K562 (cell line): ENCODE data around the gene DDIT3. TPM values are rescaled to one million over a fixed set of nuclear protein-coding genes. Genes with fewer than 3 reads are reported as not detected.

ENCODE experiments used
- ATAC-seq: fragments of 200-7000 bp; cut with Tn5 transposase; 3 replicates; pipeline ENCODE4 v1.9.1; 2020; ENCODE audit warnings: moderate library complexity
- BruUV-seq: library from RNA; stranded (reverse); fragments of 400-500 nt; replicated peaks from 2 replicates; lab custom pipeline; 2021; lab: Mats Ljungman, UMichigan
- CTCF ChIA-PET: fragments of 300-600 bp; formaldehyde crosslinking; extraction: SDS; loops from one replicate; lab custom pipeline; 2021; ENCODE audit warnings: low intra/inter-chr PET ratio; lab: Yijun Ruan, JAX
- POLR2A ChIA-PET: fragments of 300-600, 350-650 bp; sonication (Branson Sonifier 250); formaldehyde crosslinking; extraction: SDS; loops from one replicate; lab custom pipeline; 2021; ENCODE audit warnings: antibody characterized with exemption, inconsistent platforms; lab: Yijun Ruan, JAX
- DNase-seq, 4 experiments: peaks; one replicate each; pipeline versions ENCODE4 v3.0.0 to v3.0.0-alpha.2; 2011 to 2018; ENCODE audit warnings: low spot score in 3 of 4, mixed read lengths in 3 of 4; ENCODE audit errors: extremely low read depth in 1 of 4
- FAIRE-seq: peaks from 2 replicates; lab custom pipeline; 2011; peaks lifted over from hg19 to GRCh38; lab: Jason Lieb, UNC
- H2AFZ ChIP-seq: 2 replicates; pipeline ENCODE4 v1.6.0; 2011; ENCODE audit warnings: low read depth, low read length, control low read depth, inconsistent platforms
- H3K27ac ChIP-seq: fragments of 200-600 bp; 3 replicates; pipeline ENCODE4 v1.8.0; 2011; ENCODE audit warnings: low read depth, mild to moderate bottlenecking, control low read depth, inconsistent platforms, low read length, moderate library complexity, mixed read lengths; ENCODE audit errors: extremely low read depth
- H3K27me3 ChIP-seq, 2 experiments: fragments of 300-600 bp in 1 of 2; 2 replicates in 1 of 2; 3 replicates in 1 of 2; pipeline versions ENCODE4 v1.6.0 to v1.8.0; 2011; ENCODE audit warnings: inconsistent platforms in 2 of 2, low read length in 2 of 2, mild to moderate bottlenecking in 1 of 2, mixed read lengths in 1 of 2, moderate library complexity in 1 of 2; ENCODE audit not compliant: control insufficient read depth in 2 of 2, insufficient read depth in 2 of 2
- H3K36me3 ChIP-seq: fragments of 300-600 bp; 3 replicates; pipeline ENCODE4 v1.8.0; 2011; ENCODE audit warnings: mild to moderate bottlenecking, low read length, inconsistent platforms; ENCODE audit not compliant: control insufficient read depth, insufficient read depth
- H3K4me1 ChIP-seq, 2 experiments: fragments of 200-600 bp in 1 of 2; replicated peaks in 1 of 2; 2 replicates in 1 of 2; 3 replicates in 1 of 2; pipeline versions ENCODE4 v1.5.1 to v1.8.0; 2011; ENCODE audit warnings: inconsistent platforms in 2 of 2, low read length in 2 of 2, mild to moderate bottlenecking in 1 of 2, mixed read lengths in 1 of 2, moderate library complexity in 1 of 2; ENCODE audit not compliant: control insufficient read depth in 2 of 2, insufficient read depth in 2 of 2
- H3K4me2 ChIP-seq: 2 replicates; pipeline ENCODE4 v1.6.1; 2011; ENCODE audit warnings: low read length, control low read depth, inconsistent platforms, mixed read lengths; ENCODE audit not compliant: insufficient read depth
- H3K4me3 ChIP-seq: fragments of 200-600 bp; sonication (generic), shearing (Covaris generic); 2 replicates; pipeline ENCODE4 v1.5.1; 2016; ENCODE audit warnings: control low read depth, inconsistent platforms
- H3K79me2 ChIP-seq: fragments of 200-600 bp; 3 replicates; pipeline ENCODE4 v1.8.0; 2011; ENCODE audit warnings: low read length, inconsistent platforms; ENCODE audit not compliant: control insufficient read depth, insufficient read depth
- H3K9ac ChIP-seq, 2 experiments: 2 replicates each; pipeline versions ENCODE4 v1.6.0 to v1.6.1; 2011; ENCODE audit warnings: low read depth in 2 of 2, low read length in 2 of 2, control low read depth in 1 of 2, inconsistent platforms in 1 of 2, mild to moderate bottlenecking in 1 of 2, mixed read lengths in 1 of 2; ENCODE audit not compliant: insufficient read depth in 1 of 2
- H3K9me1 ChIP-seq: one replicate; pipeline ENCODE4 v1.6.0; 2011; ENCODE audit warnings: inconsistent platforms, mild to moderate bottlenecking, low read length, moderate library complexity; ENCODE audit not compliant: control insufficient read depth, insufficient read depth
- H3K9me3 ChIP-seq: replicated peaks from 2 replicates; pipeline ENCODE4 v1.5.1; 2011; ENCODE audit warnings: low read depth, low read length, inconsistent platforms; ENCODE audit not compliant: control insufficient read depth, insufficient read depth
- H4K20me1 ChIP-seq: replicated peaks from 2 replicates; pipeline ENCODE4 v1.6.1; 2011; ENCODE audit warnings: low read length, inconsistent platforms, mixed read lengths; ENCODE audit not compliant: control insufficient read depth, insufficient read depth
- CREM ChIP-seq: IDR thresholded peaks from 2 replicates; pipeline ENCODE4 v1.6.1; 2014; ENCODE audit warnings: antibody characterized with exemption, low read depth
- DLX4 ChIP-seq: fragments of 250-450 bp; sonication (Bioruptor Pico); IDR thresholded peaks from 2 replicates; pipeline ENCODE4 v1.6.1; 2021; ENCODE audit warnings: mild to moderate bottlenecking
- FOXJ2 ChIP-seq: fragments of 200-800 bp; sonication (Bioruptor generic); IDR thresholded peaks from 2 replicates; pipeline ENCODE4 v1.6.1; 2016; ENCODE audit warnings: missing genetic modification characterization, missing compliant biosample characterization
- IRF1 ChIP-seq: sonication (generic); formaldehyde crosslinking; IDR thresholded peaks from 2 replicates; pipeline ENCODE4 v1.8.0; 2022; ENCODE audit warnings: missing genetic modification reagents, mild to moderate bottlenecking, borderline replicate concordance
- KDM5B ChIP-seq: fragments of 200-600 bp; sonication (generic); IDR thresholded peaks from 2 replicates; pipeline ENCODE4 v1.6.1; 2012; ENCODE audit warnings: low read depth, mild to moderate bottlenecking, moderate library complexity, low read length, control low read depth, inconsistent platforms; ENCODE audit not compliant: insufficient replicate concordance
- KLF10 ChIP-seq: fragments of 250-450 bp; sonication (Bioruptor Pico); IDR thresholded peaks from 2 replicates; pipeline ENCODE4 v1.6.1; 2021; ENCODE audit warnings: matching md5 sums
- LCOR ChIP-seq: sonication (generic); formaldehyde crosslinking; IDR thresholded peaks from 2 replicates; pipeline ENCODE4 v1.8.0; 2022; ENCODE audit warnings: mild to moderate bottlenecking, missing genetic modification reagents
- PKNOX1 ChIP-seq: fragments of 450-650 bp; IDR thresholded peaks from 2 replicates; pipeline ENCODE4 v1.6.1; 2016
- POLR2B ChIP-seq: fragments of 450-650 bp; IDR thresholded peaks from 2 replicates; pipeline ENCODE4 v1.6.1; 2018; ENCODE audit warnings: low read depth; ENCODE audit not compliant: partially characterized antibody
- PREB ChIP-seq: sonication (generic); formaldehyde crosslinking; IDR thresholded peaks from 2 replicates; pipeline ENCODE4 v1.8.1; 2023; ENCODE audit warnings: mild to moderate bottlenecking, missing genetic modification reagents
- TFAM ChIP-seq: fragments of 250-450 bp; sonication (Bioruptor Pico); conservative IDR thresholded peaks from 2 replicates; pipeline ENCODE4 v1.5.0; 2021; ENCODE audit warnings: mild to moderate bottlenecking, moderate library complexity
- YBX1 ChIP-seq: fragments of 450-650 bp; IDR thresholded peaks from 2 replicates; pipeline ENCODE4 v1.7.1; 2016; ENCODE audit warnings: mild to moderate bottlenecking
- ZFX ChIP-seq: sonication (generic); formaldehyde crosslinking; IDR thresholded peaks from 2 replicates; pipeline ENCODE4 v1.8.0; 2022; ENCODE audit warnings: mild to moderate bottlenecking, missing genetic modification reagents, moderate library complexity
- ZNF124 ChIP-seq: sonication (generic); formaldehyde crosslinking; IDR thresholded peaks from 2 replicates; pipeline ENCODE4 v1.8.1; 2022; ENCODE audit warnings: missing genetic modification reagents
- ZNF280A ChIP-seq: fragments of 450-650 bp; IDR thresholded peaks from 2 replicates; pipeline ENCODE4 v1.6.1; 2018; ENCODE audit warnings: mild to moderate bottlenecking, low read depth; ENCODE audit not compliant: partially characterized antibody
- ZNF316 ChIP-seq: fragments of 450-650 bp; IDR thresholded peaks from 2 replicates; pipeline ENCODE4 v1.6.1; 2016
- ZNF436 ChIP-seq: fragments of 250-450, 450-650 bp; sonication (Bioruptor Pico); formaldehyde crosslinking; IDR thresholded peaks from 2 replicates; pipeline ENCODE4 v1.7.0; 2020; ENCODE audit warnings: mild to moderate bottlenecking
- WGBS: fragments of 100-300 bp; shearing (Covaris generic); methylation state at CpG from one replicate; pipeline ENCODE4 v1.1.6; 2016; ENCODE audit warnings: low coverage, mixed read lengths; ENCODE audit not compliant: insufficient coverage; ENCODE audit errors: missing lambda C conversion rate; 5-methylcytosine and 5-hydroxymethylcytosine counted together
- in situ Hi-C: fragments of 300-500 bp; cut with MboI; formaldehyde crosslinking; loops from 4 replicates; pipeline ENCODE4 v1.15.0; 2018; ENCODE audit warnings: inconsistent platforms, mixed read lengths
- intact Hi-C: fragments of 100-400 bp; cut with micrococcal nuclease; formaldehyde crosslinking; loops from 2 replicates; pipeline ENCODE4 v1.14.2; 2022
- polyA plus RNA-seq, 8 experiments: library from polyadenylated mRNA; depleted of rRNA in 4 of 8; stranded (reverse) in 5 of 8; unstranded in 3 of 8; fragments of >200 nt; fragmentation: Nextera tagmentation in 2 of 8; fragmentation: Illumina TruSeq in 1 of 8; extraction: Ambion mirVana in 2 of 8; extraction: Trizol in 1 of 8; gene quantifications; 2 replicates each; pipeline versions ENCODE4 v1.2.1 to v1.2.3, GENCODE V29; 2011 to 2014; ENCODE audit warnings: inconsistent platforms in 1 of 8, missing spikeins in 1 of 8
- total RNA-seq, 7 experiments: library from RNA; depleted of rRNA in 6 of 7; stranded (reverse); fragments of >200 nt in 6 of 7; fragmentation: Illumina TruSeq in 2 of 7; extraction: Trizol in 2 of 7; gene quantifications; 2 replicates each; pipeline versions ENCODE4 v1.2.1 to v1.2.3, GENCODE V29; 2011 to 2021; ENCODE audit warnings: low replicate concordance in 1 of 7

The DDIT3 gene
- total and polyA plus RNA-seq, 9 of the 15 experiments (the other 6 are each of a cell fraction or from before 2014, with no cell fraction given), result 59.1 to 272 (median 89.9) TPM

GRCh38 chr12:57491393-57492280, 28.7 kb downstream of the DDIT3 start:
- Histone ChIP-seq H3K9ac (no peak overlapping the region), H3K9me1 (peaks cover 3% of the 10 kb centered on the region), H2AFZ (no peak overlapping the region), H3K79me2 (peaks cover 35% of the 10 kb centered on the region), H4K20me1 (0 out of 2 replicates have a peak, but pooled peaks cover 3% of the 10 kb centered on the region), H3K9me3 (no peaks in the 10 kb centered on the region), H3K36me3 (peaks cover 57% of the 10 kb centered on the region), H3K4me2 (no peak overlapping the region), H3K4me3 (no peak overlapping the region), H3K27me3 (no peaks in the 10 kb centered on the region), H3K27ac (no peak overlapping the region), H3K4me1 (peaks cover 7 to 15% of the 10 kb centered on the region in 2 experiments)
- 93% methylated on average over 14 of the region's 15 CpGs for WGBS
- ATAC-seq (peak; percentile 36), FAIRE-seq (no peak), DNase-seq (peak in 1 of 4 experiments; percentile 32)
- intact Hi-C loops, result no loop called here
- in situ Hi-C loops, result no loop called here
- TSS peak; percentile 12 for BruUV-seq
- POLR2A ChIA-PET, result interaction anchor here (0.7 to 1.1 kb wide), 2 partner anchors 25 to 28 kb away, joined by 3 to 4 read pairs; partner anchors contain the start of gene DDIT3
- CTCF ChIA-PET, result no interaction called here
- TF ChIP-seq TFAM (no peak), IRF1 (CRISPR knock-in tag) (no peak), YBX1 (no peak), ZNF316 (no peak), LCOR (CRISPR knock-in tag) (no peak), ZNF280A (no peak), DLX4 (no peak), POLR2B (peak; percentile 20), ZNF124 (CRISPR knock-in tag) (no peak), PREB (CRISPR knock-in tag) (no peak), KDM5B (no peak), FOXJ2 (tag) (no peak), PKNOX1 (peak; percentile 48; the same call in 1 of the 2 replicates), CREM (0 out of 2 replicates have a peak, but pooled peaks have one; percentile 7), ZFX (CRISPR knock-in tag) (no peak), ZNF436 (CRISPR knock-in tag) (no peak), KLF10 (no peak)
